Endothelial cell of umbilical vein (primary cell): Measurements from ENCODE around the gene CDH23. TPM values are rescaled to one million over a fixed set of nuclear protein-coding genes. Genes with fewer than 3 reads are reported as not detected.

Experiments used
- BruUV-seq: library from RNA; stranded (reverse); fragments of 400-500 nt; replicated peaks from 2 replicates; lab custom pipeline; 2021; lab: Mats Ljungman, UMichigan
- CTCF ChIA-PET: fragments of 300-600, 350-600 bp; sonication (Branson Sonifier 250); formaldehyde crosslinking; loops from one replicate; lab custom pipeline; 2021; ENCODE audit warnings: antibody characterized with exemption, inconsistent platforms; lab: Charles Lee
- POLR2A ChIA-PET: fragments of 300-600, 350-600 bp; sonication (Branson Sonifier 250); formaldehyde crosslinking; loops from one replicate; lab custom pipeline; 2021; ENCODE audit warnings: antibody characterized with exemption, inconsistent platforms; lab: Charles Lee
- DNase-seq: peaks from one replicate; pipeline ENCODE4 v3.0.0-alpha.2; 2011; ENCODE audit warnings: low read depth, low spot score
- FAIRE-seq: peaks from 2 replicates; lab custom pipeline; 2011; peaks lifted over from hg19 to GRCh38; lab: Jason Lieb, UNC
- H2AFZ ChIP-seq: 2 replicates; pipeline ENCODE4 v1.6.0; 2012; ENCODE audit warnings: low read depth, low read length, control low read depth, inconsistent platforms
- H3K27ac ChIP-seq: 2 replicates; pipeline ENCODE4 v1.5.1; 2011; ENCODE audit warnings: low read depth, mild to moderate bottlenecking, control low read depth, low read length, moderate library complexity; ENCODE audit not compliant: insufficient read depth
- H3K27me3 ChIP-seq, 2 experiments: 2 replicates each; pipeline versions ENCODE4 v1.6.0 to v1.6.1; 2011; ENCODE audit warnings: low read length in 2 of 2, mixed read lengths in 1 of 2; ENCODE audit not compliant: control insufficient read depth in 2 of 2, insufficient read depth in 2 of 2
- H3K36me3 ChIP-seq, 2 experiments: 2 replicates in 1 of 2; 3 replicates in 1 of 2; pipeline ENCODE4 v1.5.1; 2011; ENCODE audit warnings: low read length in 2 of 2, mild to moderate bottlenecking in 1 of 2, moderate library complexity in 1 of 2; ENCODE audit not compliant: control insufficient read depth in 2 of 2, insufficient read depth in 2 of 2; ENCODE audit errors: extremely low read depth in 1 of 2
- H3K4me1 ChIP-seq: 3 replicates; pipeline ENCODE4 v1.5.1; 2011; ENCODE audit warnings: mild to moderate bottlenecking, low read length; ENCODE audit not compliant: control insufficient read depth, insufficient read depth; ENCODE audit errors: extremely low read depth
- H3K4me2 ChIP-seq: 2 replicates; pipeline ENCODE4 v1.6.1; 2011; ENCODE audit warnings: low read length, control low read depth, mixed read lengths; ENCODE audit not compliant: insufficient read depth
- H3K4me3 ChIP-seq, 3 experiments: fragments of 200-600 bp in 1 of 3; sonication (generic), shearing (Covaris generic) in 1 of 3; replicated peaks in 1 of 3; 2 replicates each; pipeline ENCODE4 v1.5.1; 2011 to 2016; ENCODE audit warnings: control low read depth in 3 of 3, low read length in 3 of 3, mild to moderate bottlenecking in 2 of 3, inconsistent platforms in 1 of 3, low read depth in 1 of 3, moderate library complexity in 1 of 3; ENCODE audit not compliant: insufficient read depth in 1 of 3
- H3K79me2 ChIP-seq: 2 replicates; pipeline ENCODE4 v1.6.0; 2012; ENCODE audit warnings: low read length, inconsistent platforms; ENCODE audit not compliant: control insufficient read depth, insufficient read depth
- H3K9ac ChIP-seq: replicated peaks from 2 replicates; pipeline ENCODE3; 2011; ENCODE audit warnings: low read length, control low read depth; ENCODE audit not compliant: insufficient read depth; ENCODE audit errors: extremely low read depth
- H3K9me1 ChIP-seq: replicated peaks from 3 replicates; pipeline ENCODE4 v1.6.0; 2011; ENCODE audit warnings: mild to moderate bottlenecking, low read length; ENCODE audit not compliant: control insufficient read depth, insufficient read depth; ENCODE audit errors: extremely low read depth
- H3K9me3 ChIP-seq: replicated peaks from 2 replicates; pipeline ENCODE4 v1.5.1; 2012; ENCODE audit warnings: low read length, inconsistent platforms; ENCODE audit not compliant: control insufficient read depth, insufficient read depth
- H4K20me1 ChIP-seq: replicated peaks from 2 replicates; pipeline ENCODE3; 2011; ENCODE audit warnings: mild to moderate bottlenecking, low read length; ENCODE audit not compliant: control insufficient read depth, insufficient read depth; ENCODE audit errors: extremely low read depth
- EZH2 ChIP-seq: IDR thresholded peaks from 2 replicates; pipeline ENCODE4 v1.6.1; 2012; ENCODE audit warnings: borderline replicate concordance, low read depth, mild to moderate bottlenecking, moderate library complexity, low read length, inconsistent platforms; ENCODE audit not compliant: severe bottlenecking
- FOS ChIP-seq: IDR thresholded peaks from 2 replicates; pipeline ENCODE4 v1.6.1; 2011; ENCODE audit warnings: mild to moderate bottlenecking, low read length, moderate library complexity, borderline replicate concordance; ENCODE audit not compliant: insufficient read depth
- GATA2 ChIP-seq: IDR thresholded peaks from 2 replicates; pipeline ENCODE4 v1.7.0; 2011; ENCODE audit warnings: low read depth, mild to moderate bottlenecking, moderate library complexity, mixed read lengths, low read length; ENCODE audit not compliant: insufficient read length, insufficient read depth
- JUN ChIP-seq: IDR thresholded peaks from 2 replicates; pipeline ENCODE4 v1.6.1; 2011; ENCODE audit warnings: borderline replicate concordance, low read depth; ENCODE audit not compliant: insufficient read length, insufficient read depth
- MYC ChIP-seq: IDR thresholded peaks from one replicate; pipeline ENCODE4 v1.6.1; 2011; ENCODE audit warnings: mild to moderate bottlenecking, low read depth, low read length
- POLR2A ChIP-seq: IDR thresholded peaks from 2 replicates; pipeline ENCODE4 v1.6.1; 2012; ENCODE audit warnings: low read depth, mild to moderate bottlenecking, control low read depth, low read length
- POLR2AphosphoS5 ChIP-seq: IDR thresholded peaks from 2 replicates; pipeline ENCODE4 v1.6.1; 2012; ENCODE audit warnings: low read depth, mild to moderate bottlenecking, control low read depth, low read length, moderate library complexity; ENCODE audit not compliant: insufficient read depth
- dilution Hi-C: fragments of 300-500 bp; cut with MboI; formaldehyde crosslinking; loops from one replicate; pipeline ENCODE4 v1.15.0; 2019; ENCODE audit warnings: low sequenced_read_pairs; ENCODE audit not compliant: extremely low pct_ligation_motif_present
- intact Hi-C: fragments of 100-400 bp; cut with micrococcal nuclease; formaldehyde crosslinking; loops from one replicate; pipeline ENCODE4 v1.10.0; 2022
- polyA plus RNA-seq, 4 experiments: library from polyadenylated mRNA; depleted of rRNA in 3 of 4; stranded (reverse) in 3 of 4; unstranded in 1 of 4; fragments of >200 nt; gene quantifications; 2 replicates each; pipeline versions ENCODE4 v1.2.1 to v1.2.3, GENCODE V29; 2011 to 2012; ENCODE audit warnings: missing spikeins in 1 of 4
- total RNA-seq: library from RNA; stranded (reverse); gene quantifications from 2 replicates; pipeline ENCODE4 v1.2.3, GENCODE V29; 2021
- TF ChIP-seq, protein P1 (sequence below), 2 donors: IDR thresholded peaks; 1 replicate in 1 of 2; 2 replicates in 1 of 2; pipeline ENCODE4 v1.5.1; 2011; ENCODE audit warnings: low read length in 2 of 2, mild to moderate bottlenecking in 2 of 2, moderate library complexity in 2 of 2, control low read depth in 1 of 2, inconsistent platforms in 1 of 2, low read depth in 1 of 2; ENCODE audit not compliant: insufficient read depth in 1 of 2; ENCODE audit errors: extremely low read depth in 1 of 2
- TF ChIP-seq, protein P2 (sequence below): IDR thresholded peaks from 2 replicates; pipeline ENCODE4 v1.6.1; 2011; ENCODE audit not compliant: insufficient read depth, insufficient read length

CDH23 gene
- total and polyA plus RNA-seq, 2 donors (not counting 3 experiments of a cell fraction or from before 2014, with no cell fraction given) = not detected

DNA sequence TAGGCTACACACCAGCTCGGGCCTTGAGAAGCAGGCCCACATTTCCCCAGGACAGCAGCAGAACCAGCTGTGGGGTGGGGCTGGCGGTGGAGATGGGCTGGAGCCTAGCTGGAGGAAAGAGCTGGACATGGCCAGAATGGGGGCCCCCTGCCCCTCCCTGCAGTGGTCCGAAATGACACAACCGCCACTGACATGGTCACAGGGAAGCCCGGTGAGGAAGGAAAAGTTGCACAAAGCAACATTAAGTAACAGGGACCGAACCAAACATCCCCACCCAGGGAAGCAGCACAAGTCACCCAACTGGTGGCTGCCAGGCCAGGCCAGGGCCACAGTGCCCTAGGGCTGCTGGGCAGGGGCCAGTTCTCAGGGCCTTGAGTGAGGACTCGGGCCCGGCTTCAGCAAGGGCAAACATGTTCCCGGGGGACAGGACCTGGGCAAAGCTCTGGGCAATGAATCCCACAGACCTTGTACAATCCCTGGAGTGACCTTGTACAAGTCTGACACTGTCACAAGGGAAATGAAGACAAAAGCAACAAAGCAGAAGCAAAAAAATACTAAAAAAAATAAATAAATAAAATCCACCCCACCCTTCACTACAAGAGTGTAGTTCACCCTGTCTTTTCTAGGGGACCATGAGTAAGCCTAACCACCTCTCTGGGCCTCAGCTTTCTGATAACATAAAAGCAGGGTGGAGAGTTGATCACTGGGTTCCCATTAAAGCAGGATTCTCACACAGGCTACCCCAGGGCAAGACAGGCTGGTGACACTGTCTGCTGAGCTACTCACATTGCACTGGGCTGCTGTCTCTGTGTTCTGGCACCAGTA is 421.3 kb downstream of the CDH23 start:
- H2AFZ ChIP-seq = no peak overlapping the region
- H4K20me1 ChIP-seq = no peaks in the 10 kb centered on the region
- no peak overlapping the region for H3K4me3 ChIP-seq
- peaks cover 18 to 58% of the 10 kb centered on the region in 2 experiments for H3K36me3 ChIP-seq
- CTCF ChIA-PET = interaction anchor here (0.7 to 4.7 kb wide), 2 partner anchors 12 to 78 kb away, joined by 3 to 28 read pairs; no protein-coding TSS in a partner anchor
- no TSS peak for BruUV-seq
- H3K4me2 ChIP-seq = no peak overlapping the region
- no peak overlapping the region for H3K27ac ChIP-seq
- FAIRE-seq (no peak), DNase-seq (no peak)
- no peaks in the 10 kb centered on the region for H3K27me3 ChIP-seq
- dilution Hi-C loops = no loop called here
- no peak overlapping the region for H3K9ac ChIP-seq
- no peaks in the 10 kb centered on the region for H3K9me1 ChIP-seq
- no peaks in the 10 kb centered on the region for H3K4me1 ChIP-seq
- H3K9me3 ChIP-seq = no peaks in the 10 kb centered on the region
- H3K79me2 ChIP-seq = no peaks in the 10 kb centered on the region
- intact Hi-C loops = no loop called here
- POLR2A ChIA-PET = no interaction called here
- TF ChIP-seq POLR2A (no peak), MYC (no peak), JUN (no peak), POLR2AphosphoS5 (no peak), FOS (no peak), EZH2 (no peak), GATA2 (no peak)
- TF ChIP-seq, protein P1, sequence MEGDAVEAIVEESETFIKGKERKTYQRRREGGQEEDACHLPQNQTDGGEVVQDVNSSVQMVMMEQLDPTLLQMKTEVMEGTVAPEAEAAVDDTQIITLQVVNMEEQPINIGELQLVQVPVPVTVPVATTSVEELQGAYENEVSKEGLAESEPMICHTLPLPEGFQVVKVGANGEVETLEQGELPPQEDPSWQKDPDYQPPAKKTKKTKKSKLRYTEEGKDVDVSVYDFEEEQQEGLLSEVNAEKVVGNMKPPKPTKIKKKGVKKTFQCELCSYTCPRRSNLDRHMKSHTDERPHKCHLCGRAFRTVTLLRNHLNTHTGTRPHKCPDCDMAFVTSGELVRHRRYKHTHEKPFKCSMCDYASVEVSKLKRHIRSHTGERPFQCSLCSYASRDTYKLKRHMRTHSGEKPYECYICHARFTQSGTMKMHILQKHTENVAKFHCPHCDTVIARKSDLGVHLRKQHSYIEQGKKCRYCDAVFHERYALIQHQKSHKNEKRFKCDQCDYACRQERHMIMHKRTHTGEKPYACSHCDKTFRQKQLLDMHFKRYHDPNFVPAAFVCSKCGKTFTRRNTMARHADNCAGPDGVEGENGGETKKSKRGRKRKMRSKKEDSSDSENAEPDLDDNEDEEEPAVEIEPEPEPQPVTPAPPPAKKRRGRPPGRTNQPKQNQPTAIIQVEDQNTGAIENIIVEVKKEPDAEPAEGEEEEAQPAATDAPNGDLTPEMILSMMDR (IDR thresholded peaks at IDR 0.05; ENCODE audit: extremely low read depth in 1 of 2, insufficient read depth in 1 of 2, low read depth in 1 of 2, low read length in 2 of 2) = no peak
- TF ChIP-seq, protein P2, sequence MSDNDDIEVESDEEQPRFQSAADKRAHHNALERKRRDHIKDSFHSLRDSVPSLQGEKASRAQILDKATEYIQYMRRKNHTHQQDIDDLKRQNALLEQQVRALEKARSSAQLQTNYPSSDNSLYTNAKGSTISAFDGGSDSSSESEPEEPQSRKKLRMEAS = no peak
